Endodermal cell (in vitro differentiated cells): ENCODE data around the gene TSR1. TPM values are rescaled to one million over a fixed set of nuclear protein-coding genes. Genes with fewer than 3 reads are reported as not detected.

ENCODE experiments used
- DNase-seq: peaks from one replicate; pipeline ENCODE4 v3.0.0-alpha.2; 2017
- H3K27ac ChIP-seq: 2 replicates; pipeline ENCODE4 v1.5.1; 2013; ENCODE audit warnings: mild to moderate bottlenecking, low read depth, low read length, moderate library complexity
- H3K27me3 ChIP-seq: 2 replicates; pipeline ENCODE4 v1.6.1; 2013; ENCODE audit warnings: mild to moderate bottlenecking, low read length, moderate library complexity; ENCODE audit not compliant: insufficient read depth, control insufficient read depth, poor library complexity, severe bottlenecking
- H3K36me3 ChIP-seq: 2 replicates; pipeline ENCODE4 v1.7.0; 2013; ENCODE audit warnings: mild to moderate bottlenecking, low read length, moderate library complexity; ENCODE audit not compliant: control insufficient read depth, insufficient read depth
- H3K4me1 ChIP-seq: one replicate; pipeline ENCODE4 v1.7.0; 2013; ENCODE audit warnings: low read length; ENCODE audit not compliant: control insufficient read depth, insufficient read depth
- H3K4me3 ChIP-seq: 2 replicates; pipeline ENCODE4 v1.5.1; 2013; ENCODE audit warnings: mild to moderate bottlenecking, low read length, moderate library complexity
- H3K9ac ChIP-seq: 2 replicates; pipeline ENCODE4 v1.6.1; 2013; ENCODE audit warnings: mild to moderate bottlenecking, low read length, moderate library complexity; ENCODE audit not compliant: poor library complexity, severe bottlenecking; ENCODE audit errors: extremely low read depth
- H3K9me3 ChIP-seq: 2 replicates; pipeline ENCODE4 v1.6.1; 2013; ENCODE audit warnings: mild to moderate bottlenecking, low read length, moderate library complexity; ENCODE audit not compliant: control insufficient read depth
- H3K27ac Mint-ChIP-seq: 2 replicates; pipeline ENCODE4 v1.8.0; 2020; ENCODE audit warnings: mixed read lengths
- H3K27me3 Mint-ChIP-seq: 2 replicates; pipeline ENCODE4 v1.8.0; 2021; ENCODE audit warnings: mild to moderate bottlenecking, mixed read lengths; ENCODE audit not compliant: insufficient read depth
- H3K36me3 Mint-ChIP-seq: 2 replicates; pipeline ENCODE4 v1.8.0; 2020; ENCODE audit warnings: low read depth, mixed read lengths
- H3K4me1 Mint-ChIP-seq: 2 replicates; pipeline ENCODE4 v1.8.0; 2020; ENCODE audit warnings: mixed read lengths
- H3K4me3 Mint-ChIP-seq: 2 replicates; pipeline ENCODE4 v1.8.0; 2020; ENCODE audit warnings: mild to moderate bottlenecking, moderate library complexity, mixed read lengths
- H3K9me3 Mint-ChIP-seq: 2 replicates; pipeline ENCODE4 v1.8.0; 2020; ENCODE audit warnings: mild to moderate bottlenecking, mixed read lengths
- CTCF ChIP-seq: fragments of 200-600 bp; sonication (generic); conservative IDR thresholded peaks from 2 replicates; pipeline ENCODE4 v1.5.0; 2021; ENCODE audit warnings: antibody characterized with exemption, mild to moderate bottlenecking
- WGBS, 2 experiments: methylation state at CpG; one replicate each; pipeline versions ENCODE4 v1.1.5 to v1.1.7; 2013; ENCODE audit warnings: missing lambda C conversion rate in 2 of 2, mixed read lengths in 1 of 2; ENCODE audit not compliant: insufficient coverage in 1 of 2, insufficient read length in 1 of 2; 5-methylcytosine and 5-hydroxymethylcytosine counted together
- total RNA-seq, 2 donors: library from RNA; stranded (reverse); fragmentation: NEBNext Ultra II Directional in 1 of 2; extraction: Animal tissue kit (Norgen Biotek cat#: 25700) in 1 of 2; gene quantifications; 2 replicates in 1 of 2; 3 replicates in 1 of 2; pipeline ENCODE4 v1.2.1, GENCODE V29; 2021

The TSR1 gene
- total RNA-seq, 2 donors from 2014 or later: 40.1 to 43.3 TPM

DNA sequence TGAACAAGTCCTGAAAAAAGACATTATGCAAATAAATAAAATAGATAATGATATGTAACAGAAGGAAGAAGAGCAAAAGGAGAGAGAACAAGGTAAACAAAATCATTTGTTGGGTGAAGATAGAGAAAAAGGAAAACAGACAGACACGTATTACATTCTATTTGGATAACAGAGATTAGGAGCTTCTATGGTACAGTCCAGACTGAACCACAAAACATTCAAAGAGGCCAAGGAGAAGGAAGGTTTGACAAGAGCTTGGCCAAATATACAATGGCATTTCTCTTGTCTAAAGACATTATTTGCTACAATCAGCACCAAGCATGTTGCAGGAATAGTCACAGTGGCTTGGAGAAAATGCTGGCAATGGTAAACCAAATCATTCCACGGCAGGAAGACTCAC is 61.8 kb downstream of the TSR1 start:
- TF ChIP-seq CTCF: no peak
- H3K9me3 ChIP-seq: no peaks in the 10 kb centered on the region
- no peaks in the 10 kb centered on the region for H3K27me3 ChIP-seq
- DNase-seq: no peak
- Mint-ChIP-seq H3K9me3 (no peaks in the 10 kb centered on the region), H3K4me3 (no peak overlapping the region), H3K36me3 (peaks cover 55% of the 10 kb centered on the region), H3K4me1 (no peaks in the 10 kb centered on the region), H3K27me3 (no peaks in the 10 kb centered on the region), H3K27ac (no peak overlapping the region)
- H3K36me3 ChIP-seq: peaks cover 81% of the 10 kb centered on the region
- H3K4me3 ChIP-seq: no peak overlapping the region
- 50 to 77% methylated on average over 1 to 2 of the region's 2 CpGs for WGBS, 2 experiments
- no peaks in the 10 kb centered on the region for H3K4me1 ChIP-seq
- H3K27ac ChIP-seq: no peak overlapping the region
- H3K9ac ChIP-seq: no peak overlapping the region

Other genes starting within 250 kb of the TSR1 start
- gene SMG6, start 32.7 kb downstream of the TSR1 start, total RNA-seq: 10 to 100 TPM; 44.3 to 56.7 TPM
- 10 to 100 TPM; 10.2 to 38.0 TPM for gene SRR, start 32.5 kb downstream of the TSR1 start, total RNA-seq
- 10 to 100 TPM; 62.5 to 77.3 TPM for gene SGSM2, start 1.0 kb upstream of the TSR1 start, total RNA-seq
- 10 to 100 TPM; 25.3 to 30.2 TPM for gene MNT, start 64.6 kb upstream of the TSR1 start, total RNA-seq
- gene METTL16, start 175.4 kb upstream of the TSR1 start, total RNA-seq: 10 to 100 TPM; 51.5 to 59.6 TPM